Measurements from ENCODE around the gene ZNF524. TPM values are rescaled to one million over a fixed set of nuclear protein-coding genes. Genes with fewer than 3 reads are reported as not detected.

Gene ZNF524
- total and polyA plus RNA-seq, 9 of the 15 experiments (the other 6 are each of a cell fraction or from before 2014, with no cell fraction given): 0.08 to 15.6 (median 2.9) TPM

DNA sequence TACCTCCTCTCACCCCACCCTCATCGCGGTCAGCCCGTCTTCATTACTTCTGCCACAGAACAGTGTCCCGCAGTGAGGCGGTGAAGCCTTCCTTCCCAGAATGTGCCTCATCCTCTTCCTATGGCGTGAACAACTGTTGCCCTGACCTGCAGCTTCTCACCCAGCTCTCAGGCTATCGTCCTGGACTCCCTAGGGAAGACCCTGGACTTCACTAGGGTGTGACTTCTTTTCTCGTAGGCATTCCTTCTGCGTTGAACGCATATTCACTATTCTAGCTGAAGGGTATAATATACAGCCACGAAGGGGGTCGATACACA, 6.3 kb downstream of the ZNF524 start (continued):
- no peak for TF ChIP-seq BCL6 (CRISPR knock-in tag; IDR thresholded peaks at IDR 0.05)
- TF ChIP-seq THRAP3 (IDR thresholded peaks at IDR 0.05; ENCODE audit: borderline replicate concordance): no peak
- TF ChIP-seq ARHGAP35 (IDR thresholded peaks at IDR 0.05; ENCODE audit: partially characterized antibody): peak; percentile 36
- no peak for TF ChIP-seq ARID1B (IDR thresholded peaks at IDR 0.05)
- TF ChIP-seq, protein P1, sequence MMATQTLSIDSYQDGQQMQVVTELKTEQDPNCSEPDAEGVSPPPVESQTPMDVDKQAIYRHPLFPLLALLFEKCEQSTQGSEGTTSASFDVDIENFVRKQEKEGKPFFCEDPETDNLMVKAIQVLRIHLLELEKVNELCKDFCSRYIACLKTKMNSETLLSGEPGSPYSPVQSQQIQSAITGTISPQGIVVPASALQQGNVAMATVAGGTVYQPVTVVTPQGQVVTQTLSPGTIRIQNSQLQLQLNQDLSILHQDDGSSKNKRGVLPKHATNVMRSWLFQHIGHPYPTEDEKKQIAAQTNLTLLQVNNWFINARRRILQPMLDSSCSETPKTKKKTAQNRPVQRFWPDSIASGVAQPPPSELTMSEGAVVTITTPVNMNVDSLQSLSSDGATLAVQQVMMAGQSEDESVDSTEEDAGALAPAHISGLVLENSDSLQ (IDR thresholded peaks at IDR 0.05): no peak
- TF ChIP-seq PHTF2 (CRISPR knock-in tag; IDR thresholded peaks at IDR 0.05): no peak
- TF ChIP-seq, protein P2, sequence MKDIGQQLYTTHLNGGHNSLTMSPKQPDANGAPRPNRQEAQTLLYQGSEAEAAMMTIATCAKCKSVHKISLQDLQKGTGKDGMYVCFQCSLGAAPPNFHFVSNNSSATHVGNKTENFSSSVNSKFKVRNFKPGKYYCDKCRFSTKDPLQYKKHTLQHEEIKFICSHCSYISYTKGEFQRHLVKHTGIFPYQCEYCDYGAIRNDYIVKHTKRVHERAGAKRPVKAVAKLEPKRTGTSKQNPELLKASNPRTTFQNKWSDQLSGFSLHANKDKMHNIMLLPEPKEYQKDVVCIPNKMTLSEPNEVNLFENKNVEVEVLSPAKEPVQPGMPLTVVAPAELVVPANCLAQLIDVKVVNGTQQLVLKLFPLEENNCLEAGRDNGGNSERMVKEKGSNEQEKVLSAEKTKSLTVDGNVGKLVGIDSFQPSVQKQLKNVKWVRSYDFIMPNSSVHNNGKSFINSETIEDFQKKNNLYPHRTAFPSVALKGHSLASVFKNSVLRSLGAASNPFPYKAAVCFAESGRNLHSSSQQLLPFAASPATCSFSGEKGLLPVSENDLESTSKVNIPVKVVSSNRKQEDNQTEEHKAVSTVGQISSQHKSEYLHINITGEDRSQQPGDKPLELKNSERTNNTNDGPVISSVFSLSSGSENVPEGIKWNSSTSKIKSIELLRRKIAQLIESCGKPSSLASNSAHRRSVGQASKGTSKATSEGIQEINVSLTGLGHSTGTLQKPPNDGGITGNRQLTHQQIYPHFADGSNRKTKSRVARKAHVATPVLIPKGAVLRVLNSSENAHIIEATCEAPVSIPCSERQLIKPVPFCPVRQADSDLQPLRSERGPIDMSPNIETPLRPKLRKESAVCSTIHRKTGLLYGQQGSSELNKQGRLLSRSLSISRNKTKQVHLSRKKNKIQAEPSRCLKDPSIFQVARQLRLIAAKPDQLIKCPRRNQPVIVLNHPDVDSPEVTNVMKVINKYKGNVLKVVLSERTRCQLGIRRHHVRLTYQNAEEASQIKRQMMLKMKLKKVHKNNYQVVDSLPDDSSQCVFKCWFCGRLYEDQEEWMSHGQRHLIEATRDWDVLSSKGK (CRISPR knock-in tag; IDR thresholded peaks at IDR 0.05): no peak
- no peak for TF ChIP-seq ZNF408 (CRISPR knock-in tag; IDR thresholded peaks at IDR 0.05; ENCODE audit: low read depth)
- TF ChIP-seq, protein P3, sequence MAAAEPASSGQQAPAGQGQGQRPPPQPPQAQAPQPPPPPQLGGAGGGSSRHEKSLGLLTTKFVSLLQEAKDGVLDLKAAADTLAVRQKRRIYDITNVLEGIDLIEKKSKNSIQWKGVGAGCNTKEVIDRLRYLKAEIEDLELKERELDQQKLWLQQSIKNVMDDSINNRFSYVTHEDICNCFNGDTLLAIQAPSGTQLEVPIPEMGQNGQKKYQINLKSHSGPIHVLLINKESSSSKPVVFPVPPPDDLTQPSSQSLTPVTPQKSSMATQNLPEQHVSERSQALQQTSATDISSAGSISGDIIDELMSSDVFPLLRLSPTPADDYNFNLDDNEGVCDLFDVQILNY (CRISPR knock-in tag; IDR thresholded peaks at IDR 0.05): 0 out of 2 replicates have a peak, but pooled peaks have one; percentile 28
- no peak for TF ChIP-seq BRF1 (IDR thresholded peaks at IDR 0.05; ENCODE audit: borderline replicate concordance, extremely low read depth, insufficient read length)
- TF ChIP-seq KLF1 (tag; IDR thresholded peaks at IDR 0.05): no peak
- TF ChIP-seq ADNP (tag; IDR thresholded peaks at IDR 0.05): no peak
- TF ChIP-seq, protein P4, sequence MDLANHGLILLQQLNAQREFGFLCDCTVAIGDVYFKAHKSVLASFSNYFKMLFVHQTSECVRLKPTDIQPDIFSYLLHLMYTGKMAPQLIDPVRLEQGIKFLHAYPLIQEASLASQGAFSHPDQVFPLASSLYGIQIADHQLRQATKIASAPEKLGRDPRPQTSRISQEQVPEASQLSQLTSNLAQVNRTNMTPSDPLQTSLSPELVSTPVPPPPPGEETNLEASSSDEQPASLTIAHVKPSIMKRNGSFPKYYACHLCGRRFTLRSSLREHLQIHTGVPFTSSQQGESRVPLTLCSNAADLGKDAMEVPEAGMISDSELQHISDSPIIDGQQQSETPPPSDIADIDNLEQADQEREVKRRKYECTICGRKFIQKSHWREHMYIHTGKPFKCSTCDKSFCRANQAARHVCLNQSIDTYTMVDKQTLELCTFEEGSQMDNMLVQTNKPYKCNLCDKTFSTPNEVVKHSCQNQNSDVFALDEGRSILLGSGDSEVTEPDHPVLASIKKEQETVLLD (IDR thresholded peaks at IDR 0.05): no peak
- TF ChIP-seq, protein P5, sequence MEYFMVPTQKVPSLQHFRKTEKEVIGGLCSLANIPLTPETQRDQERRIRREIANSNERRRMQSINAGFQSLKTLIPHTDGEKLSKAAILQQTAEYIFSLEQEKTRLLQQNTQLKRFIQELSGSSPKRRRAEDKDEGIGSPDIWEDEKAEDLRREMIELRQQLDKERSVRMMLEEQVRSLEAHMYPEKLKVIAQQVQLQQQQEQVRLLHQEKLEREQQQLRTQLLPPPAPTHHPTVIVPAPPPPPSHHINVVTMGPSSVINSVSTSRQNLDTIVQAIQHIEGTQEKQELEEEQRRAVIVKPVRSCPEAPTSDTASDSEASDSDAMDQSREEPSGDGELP (CRISPR knock-in tag; IDR thresholded peaks at IDR 0.05; ENCODE audit: borderline replicate concordance): no peak
- TF ChIP-seq SIX5 (IDR thresholded peaks at IDR 0.05; ENCODE audit: borderline replicate concordance in 1 of 2, insufficient read depth in 1 of 2, low read depth in 1 of 2, low read length in 2 of 2): no peak
- TF ChIP-seq ATF1 (CRISPR knock-in tag; IDR thresholded peaks at IDR 0.05): no peak
- no peak; the same call in 1 of the 2 replicates for TF ChIP-seq ATF1 (tag; IDR thresholded peaks at IDR 0.05)
- TF ChIP-seq HMGN3 (IDR thresholded peaks at IDR 0.05; ENCODE audit: borderline replicate concordance, extremely low read depth, insufficient read length, low read depth, low read length): no peak
- no peak for TF ChIP-seq RAD51 (IDR thresholded peaks at IDR 0.05; ENCODE audit: borderline replicate concordance, low read depth)
- no peak for TF ChIP-seq ZBTB1 (CRISPR knock-in tag; IDR thresholded peaks at IDR 0.05; ENCODE audit: borderline replicate concordance, low read depth)
- no peak for TF ChIP-seq ZNF695 (CRISPR knock-in tag; IDR thresholded peaks at IDR 0.05)
